Astrocyte (in vitro differentiated cells and primary cell): ENCODE data around the gene TMEM200B. TPM values are rescaled to one million over a fixed set of nuclear protein-coding genes. Genes with fewer than 3 reads are reported as not detected.

ENCODE experiments used
- DNase-seq: peaks from one replicate; pipeline ENCODE4 v3.0.0-alpha.2; 2010; ENCODE audit warnings: low read depth
- FAIRE-seq: peaks from 2 replicates; lab custom pipeline; 2011; peaks lifted over from hg19 to GRCh38; lab: Jason Lieb, UNC
- H2AFZ ChIP-seq: 2 replicates; pipeline ENCODE4 v1.6.0; 2012; ENCODE audit warnings: low read depth, low read length, inconsistent platforms
- H3K27ac ChIP-seq: 2 replicates; pipeline ENCODE4 v1.5.1; 2011; ENCODE audit warnings: low read depth, low read length, inconsistent platforms
- H3K27me3 ChIP-seq: 2 replicates; pipeline ENCODE4 v1.6.0; 2011; ENCODE audit warnings: low read length, inconsistent platforms; ENCODE audit not compliant: insufficient read depth
- H3K36me3 ChIP-seq: 2 replicates; pipeline ENCODE4 v1.5.1; 2011; ENCODE audit warnings: low read length, inconsistent platforms; ENCODE audit not compliant: insufficient read depth
- H3K4me1 ChIP-seq: 2 replicates; pipeline ENCODE4 v1.5.1; 2011; ENCODE audit warnings: low read length, inconsistent platforms; ENCODE audit not compliant: insufficient read depth
- H3K4me2 ChIP-seq: 2 replicates; pipeline ENCODE4 v1.6.0; 2012; ENCODE audit warnings: low read length, inconsistent platforms
- H3K4me3 ChIP-seq: 2 replicates; pipeline ENCODE4 v1.5.1; 2011; ENCODE audit warnings: low read depth, mild to moderate bottlenecking, low read length, inconsistent platforms; ENCODE audit not compliant: insufficient read depth
- H3K79me2 ChIP-seq: 2 replicates; pipeline ENCODE4 v1.6.0; 2012; ENCODE audit warnings: mild to moderate bottlenecking, low read length, inconsistent platforms; ENCODE audit not compliant: insufficient read depth
- H3K9ac ChIP-seq: 2 replicates; pipeline ENCODE4 v1.6.0; 2012; ENCODE audit warnings: mild to moderate bottlenecking, low read length, inconsistent platforms
- H3K9me3 ChIP-seq: 2 replicates; pipeline ENCODE4 v1.5.1; 2012; ENCODE audit warnings: low read depth, mild to moderate bottlenecking, low read length, inconsistent platforms; ENCODE audit not compliant: insufficient read depth
- H4K20me1 ChIP-seq: 2 replicates; pipeline ENCODE4 v1.6.0; 2012; ENCODE audit warnings: low read length, inconsistent platforms; ENCODE audit not compliant: insufficient read depth
- H3K27ac Mint-ChIP-seq: one replicate; pipeline ENCODE4 v1.8.0; 2021; ENCODE audit warnings: mild to moderate bottlenecking, mixed read lengths; ENCODE audit not compliant: unreplicated experiment
- H3K27me3 Mint-ChIP-seq: one replicate; pipeline ENCODE4 v1.8.0; 2021; ENCODE audit warnings: low read depth, mixed read lengths; ENCODE audit not compliant: unreplicated experiment
- H3K36me3 Mint-ChIP-seq: one replicate; pipeline ENCODE4 v1.8.0; 2021; ENCODE audit warnings: low read depth, mixed read lengths; ENCODE audit not compliant: unreplicated experiment
- H3K4me1 Mint-ChIP-seq: one replicate; pipeline ENCODE4 v1.8.0; 2021; ENCODE audit warnings: low read depth, mixed read lengths; ENCODE audit not compliant: unreplicated experiment
- H3K4me3 Mint-ChIP-seq: one replicate; pipeline ENCODE4 v1.8.0; 2021; ENCODE audit warnings: mild to moderate bottlenecking, moderate library complexity, mixed read lengths; ENCODE audit not compliant: unreplicated experiment
- H3K9me3 Mint-ChIP-seq: one replicate; pipeline ENCODE4 v1.8.0; 2021; ENCODE audit warnings: mild to moderate bottlenecking, mixed read lengths; ENCODE audit not compliant: unreplicated experiment
- CTCF ChIP-seq: IDR thresholded peaks from 2 replicates; pipeline ENCODE4 v1.5.1; 2011; ENCODE audit warnings: low read depth, mild to moderate bottlenecking, inconsistent platforms, low read length, moderate library complexity; ENCODE audit not compliant: insufficient read depth
- EZH2 ChIP-seq: IDR thresholded peaks from 2 replicates; pipeline ENCODE4 v1.6.1; 2012; ENCODE audit warnings: mild to moderate bottlenecking, low read length, inconsistent platforms; ENCODE audit not compliant: insufficient read depth
- total RNA-seq: library from RNA; stranded (reverse); gene quantifications from 2 replicates; pipeline ENCODE4 v1.2.1, GENCODE V29; 2021

TMEM200B gene
- total RNA-seq, 1 donor from 2014 or later = 3.6 TPM

DNA sequence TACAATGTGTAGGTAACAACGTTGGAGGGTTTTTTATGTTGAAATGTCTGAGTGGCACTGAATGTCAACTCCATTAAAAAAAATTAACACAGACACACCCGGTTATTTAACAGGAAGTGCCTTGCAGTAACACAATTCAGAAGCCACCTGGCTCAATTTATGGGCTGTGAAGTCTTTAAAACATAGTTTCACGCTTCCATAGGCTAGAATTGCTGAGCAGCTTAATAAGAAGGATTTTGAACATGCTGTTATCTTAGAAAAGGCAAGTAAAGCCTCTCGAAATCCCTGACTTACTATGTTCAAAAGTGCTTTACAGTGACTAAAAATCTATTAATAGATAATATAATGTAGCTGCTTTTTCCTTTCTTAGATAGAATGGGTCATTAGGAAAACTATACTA lies 38.3 kb upstream of the TMEM200B start:
- FAIRE-seq (no peak), DNase-seq (no peak)
- TF ChIP-seq CTCF = no peak
- TF ChIP-seq EZH2 = no peak
- Mint-ChIP-seq H3K36me3 (peaks cover 23% of the 10 kb centered on the region), H3K4me3 (no peak overlapping the region), H3K9me3 (no peaks in the 10 kb centered on the region), H3K27ac (no peak overlapping the region), H3K27me3 (no peaks in the 10 kb centered on the region), H3K4me1 (peaks cover 10% of the 10 kb centered on the region)
- Histone ChIP-seq H4K20me1 (peaks cover 84% of the 10 kb centered on the region), H3K79me2 (peaks cover 96% of the 10 kb centered on the region), H3K4me3 (no peak overlapping the region), H3K9ac (no peak overlapping the region), H3K9me3 (no peaks in the 10 kb centered on the region), H3K4me2 (no peak overlapping the region), H3K36me3 (peaks cover 39% of the 10 kb centered on the region), H3K27ac (no peak overlapping the region), H2AFZ (no peak overlapping the region), H3K27me3 (no peaks in the 10 kb centered on the region), H3K4me1 (peaks cover 7% of the 10 kb centered on the region)

- no peaks in the 10 kb centered on the region for H3K9me3 Mint-ChIP-seq
Observed at GRCh38 chr1:29159773-29160172, 36.1 kb upstream of the TMEM200B start.

More at GRCh38 chr1:29159773-29160172, 36.1 kb upstream of the TMEM200B start:
- no peak overlapping the region for H3K27ac Mint-ChIP-seq
- Histone ChIP-seq H3K4me1 (no peaks in the 10 kb centered on the region), H3K4me2 (no peak overlapping the region), H3K9me3 (no peaks in the 10 kb centered on the region), H4K20me1 (peaks cover 82% of the 10 kb centered on the region), H3K79me2 (peaks cover 94% of the 10 kb centered on the region), H3K36me3 (peaks cover 44% of the 10 kb centered on the region), H3K9ac (no peak overlapping the region), H3K27ac (no peak overlapping the region), H3K27me3 (no peaks in the 10 kb centered on the region), H3K4me3 (no peak overlapping the region), H2AFZ (no peak overlapping the region)
- no peak for TF ChIP-seq EZH2
- no peak for TF ChIP-seq CTCF
- DNase-seq = no peak
- H3K4me3 Mint-ChIP-seq = no peak overlapping the region
- H3K27me3 Mint-ChIP-seq = no peaks in the 10 kb centered on the region
- peaks cover 14% of the 10 kb centered on the region for H3K4me1 Mint-ChIP-seq
- no peak for FAIRE-seq
- H3K36me3 Mint-ChIP-seq = peaks cover 20% of the 10 kb centered on the region
